Measurements from ENCODE around the gene CELSR1.

DNA sequence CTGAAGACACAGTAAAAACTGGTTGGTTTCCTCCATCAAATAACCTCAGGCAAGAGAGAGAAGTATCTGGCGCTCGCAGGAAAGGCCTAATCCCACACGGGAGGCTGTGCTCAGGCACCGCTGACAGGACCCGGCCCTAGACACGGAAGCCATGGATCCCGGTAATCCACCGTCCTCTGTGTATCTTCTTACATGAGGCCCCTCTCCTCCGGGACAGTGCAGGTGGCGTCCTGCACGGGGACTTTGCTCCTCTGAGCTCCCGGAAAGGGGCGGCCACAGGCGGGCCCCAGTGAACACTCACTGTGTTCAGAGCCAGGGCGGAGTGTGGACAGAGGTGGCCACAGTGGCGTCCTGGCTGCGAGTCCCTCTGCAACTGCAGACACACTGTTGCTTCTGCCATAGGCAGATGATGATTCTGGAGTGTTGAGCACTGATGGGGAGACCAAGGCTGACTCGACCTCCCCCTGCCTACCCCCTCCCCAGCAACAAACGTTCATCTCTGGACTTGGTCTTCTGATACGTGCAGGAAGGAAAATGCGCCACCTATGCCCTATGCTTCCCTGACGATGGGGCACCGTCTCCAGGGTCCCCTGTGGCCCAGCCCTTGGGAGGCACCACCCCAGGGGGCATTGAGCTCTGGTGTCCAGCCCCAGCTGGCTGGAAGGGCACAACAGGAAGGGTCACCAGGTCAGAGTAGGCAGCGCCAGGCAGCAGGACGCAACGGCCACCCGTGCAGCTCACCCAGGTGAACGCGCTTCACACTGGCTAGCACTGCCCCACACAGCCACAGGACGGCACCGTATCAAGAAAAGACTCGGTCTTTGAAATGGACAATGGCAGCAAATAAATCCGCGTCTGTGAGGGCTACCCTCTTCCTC is 106.2 kb downstream of the CELSR1 start:
- TF ChIP-seq, protein P1, sequence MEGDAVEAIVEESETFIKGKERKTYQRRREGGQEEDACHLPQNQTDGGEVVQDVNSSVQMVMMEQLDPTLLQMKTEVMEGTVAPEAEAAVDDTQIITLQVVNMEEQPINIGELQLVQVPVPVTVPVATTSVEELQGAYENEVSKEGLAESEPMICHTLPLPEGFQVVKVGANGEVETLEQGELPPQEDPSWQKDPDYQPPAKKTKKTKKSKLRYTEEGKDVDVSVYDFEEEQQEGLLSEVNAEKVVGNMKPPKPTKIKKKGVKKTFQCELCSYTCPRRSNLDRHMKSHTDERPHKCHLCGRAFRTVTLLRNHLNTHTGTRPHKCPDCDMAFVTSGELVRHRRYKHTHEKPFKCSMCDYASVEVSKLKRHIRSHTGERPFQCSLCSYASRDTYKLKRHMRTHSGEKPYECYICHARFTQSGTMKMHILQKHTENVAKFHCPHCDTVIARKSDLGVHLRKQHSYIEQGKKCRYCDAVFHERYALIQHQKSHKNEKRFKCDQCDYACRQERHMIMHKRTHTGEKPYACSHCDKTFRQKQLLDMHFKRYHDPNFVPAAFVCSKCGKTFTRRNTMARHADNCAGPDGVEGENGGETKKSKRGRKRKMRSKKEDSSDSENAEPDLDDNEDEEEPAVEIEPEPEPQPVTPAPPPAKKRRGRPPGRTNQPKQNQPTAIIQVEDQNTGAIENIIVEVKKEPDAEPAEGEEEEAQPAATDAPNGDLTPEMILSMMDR (conservative IDR thresholded peaks at IDR 0.05) = no peak
- no peak for TF ChIP-seq EZH2 (IDR thresholded peaks at IDR 0.05; ENCODE audit: low read depth)
